GM12878 (cell line): Measurements from ENCODE around the gene UBQLN4. TPM values are rescaled to one million over a fixed set of nuclear protein-coding genes. Genes with fewer than 3 reads are reported as not detected.

Experiments
- ATAC-seq: fragments of 200-7000 bp; cut with Tn5 transposase; 3 replicates; pipeline ENCODE4 v1.9.1; 2020; ENCODE audit warnings: mild to moderate bottlenecking, moderate library complexity
- BruUV-seq: library from RNA; stranded (reverse); fragments of 400-500 nt; replicated peaks from 2 replicates; lab custom pipeline; 2021; lab: Mats Ljungman, UMichigan
- CTCF ChIA-PET: fragments of 300-600 bp; sonication (Branson Sonifier 250); formaldehyde crosslinking; extraction: SDS; loops from one replicate; lab custom pipeline; 2021; ENCODE audit warnings: inconsistent platforms; lab: Yijun Ruan, JAX
- POLR2A ChIA-PET: fragments of 350-600 bp; formaldehyde crosslinking; extraction: SDS; loops from one replicate; lab custom pipeline; 2021; ENCODE audit warnings: inconsistent platforms; lab: Charles Lee
- RAD21 ChIA-PET: fragments of 300-600 bp; sonication (Branson Sonifier 250); formaldehyde crosslinking; loops from one replicate; lab custom pipeline; 2023; ENCODE audit warnings: antibody characterized with exemption; ENCODE audit not compliant: unreplicated experiment; lab: Charles Lee
- SMC1A ChIA-PET: fragments of 300-600 bp; sonication (Branson Sonifier 250); formaldehyde crosslinking; loops from one replicate; lab custom pipeline; 2023; ENCODE audit not compliant: unreplicated experiment, uncharacterized antibody; lab: Charles Lee
- DNase-seq: peaks from one replicate; pipeline ENCODE4 v3.0.0-alpha.2; 2011; ENCODE audit warnings: low read depth, low spot score
- FAIRE-seq: peaks from 3 replicates; lab custom pipeline; 2011; peaks lifted over from hg19 to GRCh38; lab: Jason Lieb, UNC
- H2AFZ ChIP-seq: 2 replicates; pipeline ENCODE4 v1.6.0; 2011; ENCODE audit warnings: low read depth, low read length, control low read depth; ENCODE audit not compliant: control insufficient read depth
- H3K27ac ChIP-seq: 2 replicates; pipeline ENCODE4 v1.5.1; 2011; ENCODE audit warnings: control low read depth; ENCODE audit not compliant: control insufficient read depth, insufficient read depth
- H3K27me3 ChIP-seq, 2 experiments: replicated peaks in 1 of 2; 2 replicates each; pipeline versions ENCODE4 v1.6.0 to v1.6.1; 2011; ENCODE audit warnings: low read length in 1 of 2; ENCODE audit not compliant: control insufficient read depth in 2 of 2, insufficient read depth in 2 of 2
- H3K36me3 ChIP-seq, 2 experiments: 2 replicates each; pipeline ENCODE4 v1.5.1; 2011; ENCODE audit warnings: low read length in 1 of 2; ENCODE audit not compliant: control insufficient read depth in 2 of 2, insufficient read depth in 2 of 2
- H3K4me1 ChIP-seq: 2 replicates; pipeline ENCODE4 v1.6.1; 2011; ENCODE audit warnings: mild to moderate bottlenecking, low read length, moderate library complexity, mixed read lengths; ENCODE audit not compliant: control insufficient read depth, insufficient read depth
- H3K4me2 ChIP-seq: 2 replicates; pipeline ENCODE4 v1.6.0; 2011; ENCODE audit warnings: control low read depth; ENCODE audit not compliant: control insufficient read depth, insufficient read depth
- H3K4me3 ChIP-seq: fragments of 200-600 bp; sonication (generic); 2 replicates; pipeline ENCODE4 v1.5.1; 2016
- H3K79me2 ChIP-seq: 2 replicates; pipeline ENCODE4 v1.6.0; 2011; ENCODE audit warnings: low read length; ENCODE audit not compliant: control insufficient read depth, insufficient read depth
- H3K9ac ChIP-seq: 2 replicates; pipeline ENCODE4 v1.8.0; 2011; ENCODE audit warnings: low read length, control low read depth, mixed read lengths; ENCODE audit not compliant: control insufficient read depth, insufficient read depth
- H3K9me3 ChIP-seq: replicated peaks from 3 replicates; pipeline ENCODE4 v1.5.1; 2011; ENCODE audit warnings: mild to moderate bottlenecking, low read length; ENCODE audit not compliant: control insufficient read depth, insufficient read depth
- H4K20me1 ChIP-seq: 2 replicates; pipeline ENCODE4 v1.6.0; 2011; ENCODE audit not compliant: control insufficient read depth, insufficient read depth
- BRCA1 ChIP-seq: IDR thresholded peaks from 2 replicates; pipeline ENCODE4 v1.6.1; 2011; ENCODE audit warnings: low read depth, low read length, improper control_type of control experiment
- CEBPB ChIP-seq, 2 experiments: fragments of 150-350 bp in 1 of 2; IDR thresholded peaks; 2 replicates each; pipeline ENCODE4 v1.6.1; 2012 to 2014; ENCODE audit warnings: low read depth in 2 of 2, low read length in 2 of 2, borderline replicate concordance in 1 of 2, inconsistent platforms in 1 of 2
- CTCF ChIP-seq, 3 experiments: IDR thresholded peaks in 2 of 3; conservative IDR thresholded peaks in 1 of 3; 2 replicates each; pipeline ENCODE4 v1.5.1; 2011; ENCODE audit warnings: low read depth in 3 of 3, low read length in 3 of 3, mild to moderate bottlenecking in 3 of 3, control low read depth in 2 of 3, moderate library complexity in 2 of 3, inconsistent platforms in 1 of 3, mixed read lengths in 1 of 3; ENCODE audit not compliant: control insufficient read depth in 2 of 3, insufficient read depth in 1 of 3; ENCODE audit errors: extremely low read depth in 1 of 3
- CUX1 ChIP-seq: IDR thresholded peaks from 2 replicates; pipeline ENCODE4 v1.6.1; 2012; ENCODE audit warnings: improper control_type of control experiment, low read depth, low read length; ENCODE audit not compliant: insufficient replicate concordance
- HDAC6 ChIP-seq: fragments of 200-600 bp; sonication (generic); IDR thresholded peaks from one replicate; pipeline ENCODE4 v1.8.0; 2017; ENCODE audit warnings: antibody characterized with exemption; ENCODE audit not compliant: unreplicated experiment
- RBBP5 ChIP-seq: fragments of 200-600 bp; sonication (generic); conservative IDR thresholded peaks from 2 replicates; pipeline ENCODE4 v1.6.1; 2016
- WGBS: methylation state at CpG from one replicate; pipeline ENCODE4 v1.1.6; 2016; ENCODE audit warnings: low lambda C conversion rate; ENCODE audit not compliant: insufficient replicate concordance, insufficient coverage; ENCODE audit errors: missing lambda C conversion rate; 5-methylcytosine and 5-hydroxymethylcytosine counted together
- in situ Hi-C: fragments of 300-500 bp; cut with MboI; formaldehyde crosslinking; loops from 9 replicates; pipeline ENCODE4 v1.14.3; 2018; ENCODE audit warnings: mixed read lengths
- intact Hi-C: fragments of 100-400 bp; cut with micrococcal nuclease; formaldehyde crosslinking; loops from one replicate; pipeline ENCODE4 v1.14.2; 2022; ENCODE audit not compliant: unreplicated experiment
- polyA plus RNA-seq, 11 experiments: library from polyadenylated mRNA; depleted of rRNA in 4 of 11; unstranded in 6 of 11; stranded (reverse) in 5 of 11; fragments of >200 nt; fragmentation: Nextera tagmentation in 4 of 11; fragmentation: Illumina TruSeq in 1 of 11; extraction: Ambion mirVana in 4 of 11; extraction: Trizol in 1 of 11; gene quantifications; 1 replicate in 1 of 11; 2 replicates in 10 of 11; pipeline versions ENCODE4 v1.2.1 to v1.2.3, GENCODE V29; 2011 to 2016; ENCODE audit warnings: inconsistent platforms in 2 of 11, missing spikeins in 2 of 11, low read depth in 1 of 11
- total RNA-seq, 4 experiments: library from RNA; depleted of rRNA in 3 of 4; stranded (reverse); fragments of >200 nt in 3 of 4; fragmentation: Illumina TruSeq in 1 of 4; extraction: Trizol in 1 of 4; gene quantifications; 2 replicates each; pipeline versions ENCODE4 v1.2.1 to v1.2.3, GENCODE V29; 2013 to 2021

The UBQLN4 gene
- total and polyA plus RNA-seq, 10 of the 15 experiments (the other 5 are each of a cell fraction or from before 2014, with no cell fraction given): 10.0 to 44.6 (median 19.7) TPM

GRCh38 chr1:156070548-156070947, 16.9 kb upstream of the UBQLN4 start (continued):
- TF ChIP-seq CEBPB (IDR thresholded peaks at IDR 0.05; ENCODE audit: borderline replicate concordance in 1 of 2, low read depth in 2 of 2, low read length in 2 of 2): no peak

- Histone ChIP-seq H3K36me3 (no peaks in the 10 kb centered on the region), H3K4me3 (no peak overlapping the region), H3K79me2 (no peaks in the 10 kb centered on the region), H3K4me1 (no peaks in the 10 kb centered on the region), H3K9ac (no peak overlapping the region), H4K20me1 (no peaks in the 10 kb centered on the region), H3K27ac (no peak overlapping the region), H3K27me3 (no peaks in the 10 kb centered on the region), H3K9me3 (no peaks in the 10 kb centered on the region), H3K4me2 (no peak overlapping the region), H2AFZ (no peak overlapping the region)
- TF ChIP-seq BRCA1 (no peak), HDAC6 (no peak), RBBP5 (no peak), CUX1 (no peak), CTCF (IDR thresholded peaks at IDR 0.05 in 2 of 3, conservative IDR thresholded peaks at IDR 0.05 in 1 of 3; ENCODE audit: control insufficient read depth in 2 of 3, extremely low read depth in 1 of 3, insufficient read depth in 1 of 3, low read depth in 3 of 3, low read length in 3 of 3) (no peak)
- DNase-seq (no peak), ATAC-seq (no peak), FAIRE-seq (no peak)
- ChIA-PET RAD21 (no interaction called here), CTCF (no interaction called here), SMC1A (no interaction called here), POLR2A (interaction anchor here (0.5 kb wide), 1 partner anchor 164 kb away, joined by 5 read pairs; no protein-coding TSS in a partner anchor)
- intact Hi-C loops: no loop called here
- in situ Hi-C loops: loop anchor here (5.0 kb wide), 1 partner anchor 137 kb away; the partner anchor contains the start of gene KHDC4
- no TSS peak for BruUV-seq
- 87% methylated on average over 3 of the region's 3 CpGs for WGBS
Measured at GRCh38 chr1:156069490-156070455, 16.2 kb upstream of the UBQLN4 start.
